Endodermal cell (in vitro differentiated cells): ENCODE measurements around the gene GUCA2A. TPM values are rescaled to one million over a fixed set of nuclear protein-coding genes. Genes with fewer than 3 reads are reported as not detected.

Experiments
- DNase-seq: peaks from one replicate; pipeline ENCODE4 v3.0.0-alpha.2; 2017
- H3K27ac ChIP-seq: 2 replicates; pipeline ENCODE4 v1.5.1; 2013; ENCODE audit warnings: mild to moderate bottlenecking, low read depth, low read length, moderate library complexity
- H3K27me3 ChIP-seq: 2 replicates; pipeline ENCODE4 v1.6.1; 2013; ENCODE audit warnings: mild to moderate bottlenecking, low read length, moderate library complexity; ENCODE audit not compliant: insufficient read depth, control insufficient read depth, poor library complexity, severe bottlenecking
- H3K36me3 ChIP-seq: 2 replicates; pipeline ENCODE4 v1.7.0; 2013; ENCODE audit warnings: mild to moderate bottlenecking, low read length, moderate library complexity; ENCODE audit not compliant: control insufficient read depth, insufficient read depth
- H3K4me1 ChIP-seq: one replicate; pipeline ENCODE4 v1.7.0; 2013; ENCODE audit warnings: low read length; ENCODE audit not compliant: control insufficient read depth, insufficient read depth
- H3K4me3 ChIP-seq: 2 replicates; pipeline ENCODE4 v1.5.1; 2013; ENCODE audit warnings: mild to moderate bottlenecking, low read length, moderate library complexity
- H3K9ac ChIP-seq: 2 replicates; pipeline ENCODE4 v1.6.1; 2013; ENCODE audit warnings: mild to moderate bottlenecking, low read length, moderate library complexity; ENCODE audit not compliant: poor library complexity, severe bottlenecking; ENCODE audit errors: extremely low read depth
- H3K9me3 ChIP-seq: 2 replicates; pipeline ENCODE4 v1.6.1; 2013; ENCODE audit warnings: mild to moderate bottlenecking, low read length, moderate library complexity; ENCODE audit not compliant: control insufficient read depth
- H3K27ac Mint-ChIP-seq: 2 replicates; pipeline ENCODE4 v1.8.0; 2020; ENCODE audit warnings: mixed read lengths
- H3K27me3 Mint-ChIP-seq: 2 replicates; pipeline ENCODE4 v1.8.0; 2021; ENCODE audit warnings: mild to moderate bottlenecking, mixed read lengths; ENCODE audit not compliant: insufficient read depth
- H3K36me3 Mint-ChIP-seq: 2 replicates; pipeline ENCODE4 v1.8.0; 2020; ENCODE audit warnings: low read depth, mixed read lengths
- H3K4me1 Mint-ChIP-seq: 2 replicates; pipeline ENCODE4 v1.8.0; 2020; ENCODE audit warnings: mixed read lengths
- H3K4me3 Mint-ChIP-seq: 2 replicates; pipeline ENCODE4 v1.8.0; 2020; ENCODE audit warnings: mild to moderate bottlenecking, moderate library complexity, mixed read lengths
- H3K9me3 Mint-ChIP-seq: 2 replicates; pipeline ENCODE4 v1.8.0; 2020; ENCODE audit warnings: mild to moderate bottlenecking, mixed read lengths
- CTCF ChIP-seq: fragments of 200-600 bp; sonication (generic); conservative IDR thresholded peaks from 2 replicates; pipeline ENCODE4 v1.5.0; 2021; ENCODE audit warnings: antibody characterized with exemption, mild to moderate bottlenecking
- WGBS, 2 experiments: methylation state at CpG; one replicate each; pipeline versions ENCODE4 v1.1.5 to v1.1.7; 2013; ENCODE audit warnings: missing lambda C conversion rate in 2 of 2, mixed read lengths in 1 of 2; ENCODE audit not compliant: insufficient coverage in 1 of 2, insufficient read length in 1 of 2; 5-methylcytosine and 5-hydroxymethylcytosine counted together
- total RNA-seq, 2 donors: library from RNA; stranded (reverse); fragmentation: NEBNext Ultra II Directional in 1 of 2; extraction: Animal tissue kit (Norgen Biotek cat#: 25700) in 1 of 2; gene quantifications; 2 replicates in 1 of 2; 3 replicates in 1 of 2; pipeline ENCODE4 v1.2.1, GENCODE V29; 2021

GUCA2A gene
- total RNA-seq, 2 donors from 2014 or later, result 1.9 TPM; not detected in 1

- Mint-ChIP-seq H3K4me1 (no peaks in the 10 kb centered on the region), H3K4me3 (no peak overlapping the region), H3K27ac (no peak overlapping the region), H3K36me3 (no peaks in the 10 kb centered on the region), H3K9me3 (peaks cover 1% of the 10 kb centered on the region), H3K27me3 (no peaks in the 10 kb centered on the region)
- WGBS, 2 experiments, result 85% methylated on average over 2 of the region's 2 CpGs; no CpG with 5 or more reads in 1 of the 2 experiments
- H3K4me3 ChIP-seq, result no peak overlapping the region
- no peaks in the 10 kb centered on the region for H3K9me3 ChIP-seq
- TF ChIP-seq CTCF, result no peak
- H3K9ac ChIP-seq, result no peak overlapping the region
- H3K4me1 ChIP-seq, result no peaks in the 10 kb centered on the region
- no peak for DNase-seq
- no peaks in the 10 kb centered on the region for H3K36me3 ChIP-seq
- peaks cover 18% of the 10 kb centered on the region for H3K27me3 ChIP-seq
- no peak overlapping the region for H3K27ac ChIP-seq
Measured at GRCh38 chr1:42128499-42128898, 36.0 kb downstream of the GUCA2A start.

GRCh38 chr1:42127767-42128166 lies 36.8 kb downstream of the GUCA2A start:
- H3K27ac ChIP-seq, result no peak overlapping the region
- 94% methylated on average over 6 of the region's 6 CpGs for WGBS, 2 experiments

GRCh38 chr1:42125552-42125951 lies 39.0 kb downstream of the GUCA2A start:
- Histone ChIP-seq H3K36me3 (no peaks in the 10 kb centered on the region), H3K4me1 (no peaks in the 10 kb centered on the region)
- no peak for DNase-seq

More at GRCh38 chr1:42127767-42128166, 36.8 kb downstream of the GUCA2A start:
- Histone ChIP-seq H3K36me3 (no peaks in the 10 kb centered on the region), H3K4me1 (no peaks in the 10 kb centered on the region), H3K9ac (no peak overlapping the region), H3K4me3 (no peak overlapping the region), H3K9me3 (no peaks in the 10 kb centered on the region), H3K27me3 (peaks cover 18% of the 10 kb centered on the region)
- no peak for DNase-seq
- Mint-ChIP-seq H3K4me3 (no peak overlapping the region), H3K27ac (no peak overlapping the region), H3K36me3 (no peaks in the 10 kb centered on the region), H3K9me3 (peaks cover 3% of the 10 kb centered on the region), H3K27me3 (no peaks in the 10 kb centered on the region), H3K4me1 (no peaks in the 10 kb centered on the region)
- TF ChIP-seq CTCF, result no peak

More at GRCh38 chr1:42125552-42125951, 39.0 kb downstream of the GUCA2A start:
- H3K27me3 Mint-ChIP-seq, result no peaks in the 10 kb centered on the region
- 78 to 95% methylated on average over 1 of the region's 1 CpG for WGBS, 2 experiments
- H3K27me3 ChIP-seq, result peaks cover 18% of the 10 kb centered on the region
- H3K9me3 ChIP-seq, result no peaks in the 10 kb centered on the region
- no peaks in the 10 kb centered on the region for H3K4me1 Mint-ChIP-seq
- no peak for TF ChIP-seq CTCF
- H3K9ac ChIP-seq, result no peak overlapping the region
- no peak overlapping the region for H3K4me3 ChIP-seq
- peaks cover 6% of the 10 kb centered on the region for H3K9me3 Mint-ChIP-seq
- H3K27ac ChIP-seq, result no peak overlapping the region
- H3K36me3 Mint-ChIP-seq, result no peaks in the 10 kb centered on the region
- no peak overlapping the region for H3K4me3 Mint-ChIP-seq
- no peak overlapping the region for H3K27ac Mint-ChIP-seq
